Erythroblast (primary cell): ENCODE measurements around the gene LRTM2.

Experiments used
- DNase-seq, 2 experiments: peaks; one replicate each; lab custom pipeline; 2025; lab: John Stamatoyannopoulos, UW
- GATA1 ChIP-seq: IDR thresholded peaks from 2 replicates; pipeline ENCODE4 v1.6.1; 2011; ENCODE audit warnings: low read depth, mild to moderate bottlenecking, control low read depth, low read length, moderate library complexity
- POLR2A ChIP-seq: IDR thresholded peaks from 2 replicates; pipeline ENCODE4 v1.6.1; 2011; ENCODE audit warnings: mild to moderate bottlenecking, low read length

LRTM2 gene

GRCh38 chr12:1800401-1801302 is 19.7 kb upstream of the LRTM2 start:
- no peak for TF ChIP-seq POLR2A
- TF ChIP-seq GATA1: no peak
- DNase-seq: peak; percentile 59 to 69

- TF ChIP-seq POLR2A: no peak
- TF ChIP-seq GATA1: no peak
- no peak for DNase-seq
Observed at GRCh38 chr12:1801303-1801975, 18.9 kb upstream of the LRTM2 start.

DNA sequence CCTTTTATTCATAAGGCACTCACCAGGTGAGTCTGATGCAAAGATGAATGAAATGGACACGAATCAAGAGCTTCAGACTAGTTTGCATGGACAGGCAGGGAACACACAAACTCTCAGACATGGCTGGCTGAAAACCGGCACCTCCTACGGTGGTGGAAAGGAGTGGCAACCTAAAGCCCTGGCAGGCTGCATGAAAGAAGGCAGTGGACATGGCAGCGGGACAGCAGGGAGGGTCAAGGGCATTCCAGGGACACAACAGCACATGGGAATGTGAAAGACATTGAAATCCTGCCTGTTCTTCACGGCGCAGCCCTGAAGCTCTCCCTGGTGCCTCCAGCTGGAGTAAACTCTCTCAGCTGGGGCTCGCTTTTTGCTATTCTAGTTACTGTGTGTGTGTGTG is 16.6 kb upstream of the LRTM2 start:
- TF ChIP-seq GATA1 (no peak), POLR2A (no peak)
- DNase-seq: no peak

DNA sequence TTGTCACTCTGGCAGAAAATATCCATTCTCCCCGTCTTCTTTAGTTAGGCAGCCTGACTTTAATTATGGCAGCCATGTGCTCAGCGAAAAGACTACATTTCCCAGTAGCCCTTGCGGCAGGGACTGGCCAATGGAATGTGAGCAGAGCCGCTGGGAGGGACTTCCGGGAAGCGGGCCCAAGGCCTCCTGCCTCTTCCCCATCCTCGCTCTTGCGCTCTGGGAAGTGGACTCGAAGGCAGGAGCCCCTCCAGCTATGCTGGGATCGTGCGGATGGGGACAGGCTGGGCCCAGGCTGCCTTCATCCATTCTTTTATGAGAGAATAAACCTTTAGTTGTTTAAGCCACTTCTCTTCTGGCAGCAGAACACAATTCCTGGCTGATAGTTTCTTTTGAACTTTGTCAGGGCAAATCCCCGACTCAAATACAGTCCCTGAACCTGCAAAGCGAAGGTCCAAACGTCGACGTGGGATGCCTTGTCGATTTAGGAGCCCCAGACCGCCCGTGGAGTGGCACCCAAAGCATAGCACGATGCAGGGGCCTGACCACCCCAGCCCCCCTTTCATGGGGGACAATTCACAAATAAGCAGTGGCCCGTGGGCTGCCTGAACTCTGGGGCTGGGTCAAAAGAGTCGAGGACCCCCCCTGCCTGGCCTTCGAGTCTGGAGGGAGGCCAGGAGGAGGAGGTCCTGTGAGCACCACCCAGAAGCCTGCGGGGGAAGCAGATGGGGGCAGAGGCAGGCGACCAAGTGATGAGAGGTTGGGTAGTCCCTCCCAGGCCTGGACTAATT is 15.6 kb upstream of the LRTM2 start:
- TF ChIP-seq POLR2A (no peak), GATA1 (no peak)
- DNase-seq: peak; percentile 88 to 91

- DNase-seq: no peak
- TF ChIP-seq POLR2A (no peak), GATA1 (no peak)
Observed at GRCh38 chr12:1805441-1806081, 14.8 kb upstream of the LRTM2 start.

DNA sequence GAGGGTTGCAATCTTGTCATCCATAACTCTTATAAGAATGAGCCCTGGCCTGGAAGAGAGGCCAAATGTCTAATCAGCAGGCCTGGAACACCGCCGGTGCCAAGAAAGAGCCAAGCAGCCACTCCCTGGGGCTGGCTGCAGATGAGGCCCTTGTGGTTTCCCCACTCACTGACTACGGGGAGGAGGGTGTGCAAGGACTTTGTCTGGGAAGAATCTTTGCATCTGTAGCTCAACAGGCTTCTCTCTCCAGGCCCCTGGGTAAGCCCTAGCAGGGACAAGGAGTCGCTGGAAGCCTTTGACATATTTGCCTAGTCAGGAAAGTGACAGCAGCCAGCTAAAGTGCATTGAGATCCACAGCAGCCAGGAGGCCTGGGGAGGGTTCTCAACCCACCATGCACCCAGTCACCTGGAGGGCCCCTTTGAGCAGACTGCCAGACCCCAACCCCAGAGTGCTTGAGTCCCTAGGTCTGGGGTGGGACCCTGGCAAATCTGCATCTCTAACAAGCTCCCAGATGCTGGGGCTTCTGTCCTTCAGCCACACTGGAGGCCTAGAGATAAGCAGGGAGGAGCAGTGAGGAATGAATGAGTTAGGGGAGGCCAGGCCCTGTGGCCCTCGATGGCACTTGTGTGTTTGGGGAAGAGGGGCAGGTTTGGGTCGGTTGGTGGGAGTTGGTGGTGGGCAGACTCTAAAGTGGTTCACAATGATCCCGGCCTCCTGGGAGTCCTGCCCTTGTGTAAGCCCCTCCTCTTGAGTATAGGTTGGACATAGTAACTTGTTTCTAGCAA is 13.9 kb upstream of the LRTM2 start:
- no peak for TF ChIP-seq POLR2A
- no peak for TF ChIP-seq GATA1

DNA sequence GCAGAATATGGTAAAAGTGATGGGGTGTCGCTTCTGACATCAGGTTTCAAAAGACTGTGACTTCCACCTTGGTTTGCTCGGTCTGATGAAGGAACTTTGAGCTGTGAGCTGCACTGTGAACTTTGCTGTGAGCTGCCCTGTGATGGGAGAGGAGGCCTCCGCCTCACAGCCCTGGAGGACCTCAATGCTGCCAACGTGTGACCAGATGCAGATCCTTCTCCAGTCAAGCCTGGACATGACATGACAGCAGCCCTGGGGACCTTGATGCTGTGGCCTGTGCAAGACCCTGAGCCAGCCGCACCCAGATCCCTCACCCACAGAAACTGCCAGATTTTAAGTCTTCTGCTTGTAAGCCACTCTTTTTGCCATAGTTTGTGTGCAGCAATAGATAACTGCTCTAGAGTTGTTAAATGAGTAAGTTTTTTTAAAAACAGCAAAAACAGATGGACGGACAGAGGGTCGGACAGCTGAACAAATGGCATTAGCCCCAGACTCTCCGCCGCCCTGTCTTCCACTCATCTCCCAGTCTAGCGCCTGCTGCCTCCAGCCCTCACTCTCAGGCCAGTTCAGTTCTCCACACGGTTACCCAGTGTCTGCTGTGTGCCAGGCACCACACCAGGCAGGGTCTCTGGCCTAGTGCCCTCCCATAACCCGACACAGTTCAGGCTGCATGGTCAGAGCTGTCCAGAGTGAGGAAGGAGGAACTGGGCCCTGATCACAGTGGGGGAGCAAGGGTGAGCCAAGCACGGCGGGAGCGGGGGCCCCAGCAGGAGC is 13.1 kb upstream of the LRTM2 start:
- DNase-seq: no peak
- TF ChIP-seq GATA1 (no peak), POLR2A (no peak)

More for the DNA sequence above, 13.9 kb upstream of the LRTM2 start:
- DNase-seq: peak; percentile 79 to 84

GRCh38 chr12:1808036-1808797 is 12.1 kb upstream of the LRTM2 start:
- TF ChIP-seq POLR2A (no peak), GATA1 (no peak)
- no peak for DNase-seq

- DNase-seq: no peak
- TF ChIP-seq POLR2A (no peak), GATA1 (no peak)
Observed at GRCh38 chr12:1808798-1809480, 11.4 kb upstream of the LRTM2 start.

DNA sequence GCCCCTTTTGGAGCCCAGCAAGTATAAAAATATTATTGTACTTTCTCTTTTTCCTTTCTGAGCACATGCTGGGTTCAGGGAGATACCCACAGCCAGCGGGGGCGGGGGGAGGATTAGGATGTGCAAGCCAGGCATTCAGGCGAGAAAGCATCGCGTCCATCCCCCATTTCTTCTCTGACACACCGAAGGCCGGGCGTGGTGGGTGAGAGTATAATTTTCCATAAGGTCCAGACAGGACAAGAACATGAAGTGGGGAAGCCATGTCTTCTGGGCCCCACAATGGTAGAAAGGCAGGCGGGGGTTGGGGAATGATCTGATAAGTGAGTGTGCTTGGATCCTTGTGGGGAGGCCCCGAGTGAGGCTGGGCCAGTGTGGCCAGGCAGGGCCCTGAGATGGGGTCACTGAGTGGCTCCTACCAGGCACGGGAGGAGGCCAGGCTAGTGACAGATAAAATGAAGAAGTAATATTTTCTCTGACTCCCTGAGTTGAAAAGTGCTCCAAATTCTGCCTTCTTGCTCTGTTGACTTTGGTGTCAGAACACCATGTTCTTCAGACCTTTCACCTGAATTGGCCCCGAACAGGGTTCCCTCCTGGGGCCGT is 10.7 kb upstream of the LRTM2 start:
- no peak for TF ChIP-seq POLR2A
- no peak for TF ChIP-seq GATA1
- peak; percentile 23 to 33 for DNase-seq
